Endothelial cell of hepatic sinusoid (primary cell): ENCODE data around the gene RABGAP1L.
"Not testable (repeated sequence)": the region's sequence is repeated elsewhere in the genome, so short reads cannot be mapped to it uniquely, and the experiment has no call there.

Experiments
- in situ Hi-C: cut with HindIII; loops from 2 replicates; pipeline ENCODE4 v1.10.0; 2017; ENCODE audit warnings: low sequenced_read_pairs

The RABGAP1L gene

DNA sequence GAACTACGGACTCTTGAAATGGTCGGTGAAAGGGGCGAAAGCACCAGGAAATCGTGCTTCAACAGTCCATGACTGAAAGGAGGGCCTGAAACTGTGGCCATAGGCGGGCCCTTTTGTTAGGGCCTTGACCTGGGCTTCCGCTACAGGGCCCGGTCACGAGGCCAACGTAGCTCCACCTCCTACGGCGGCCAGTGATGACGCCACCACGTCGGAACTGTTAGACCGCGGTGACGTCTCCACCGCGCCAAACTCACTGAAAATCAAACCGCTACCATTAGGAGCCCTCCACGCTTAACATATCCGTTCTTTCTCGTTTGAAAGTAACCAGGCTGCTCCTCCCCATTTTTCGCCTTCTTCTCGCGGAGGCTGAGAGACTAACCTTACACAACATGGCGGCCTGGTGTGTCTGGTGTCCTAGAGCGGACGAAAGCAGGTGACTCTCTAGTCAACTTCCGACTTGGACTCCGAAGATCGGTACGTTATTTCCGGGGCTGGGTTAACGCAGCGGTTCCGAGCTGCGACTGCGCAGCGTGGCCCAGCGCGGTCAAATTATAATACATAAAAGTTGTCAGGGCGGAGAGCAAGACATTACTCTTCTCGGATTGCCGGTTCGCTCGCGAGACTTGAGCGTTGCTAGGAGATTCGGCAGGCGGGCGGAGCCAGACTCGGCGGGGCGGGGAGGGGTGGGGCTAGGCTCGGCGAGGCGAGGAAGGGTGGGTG, 840.1 kb downstream of the RABGAP1L start:
- in situ Hi-C loops = loop anchor here (25.0 kb wide), 1 partner anchor 212 kb away; no protein-coding TSS in a partner anchor

DNA sequence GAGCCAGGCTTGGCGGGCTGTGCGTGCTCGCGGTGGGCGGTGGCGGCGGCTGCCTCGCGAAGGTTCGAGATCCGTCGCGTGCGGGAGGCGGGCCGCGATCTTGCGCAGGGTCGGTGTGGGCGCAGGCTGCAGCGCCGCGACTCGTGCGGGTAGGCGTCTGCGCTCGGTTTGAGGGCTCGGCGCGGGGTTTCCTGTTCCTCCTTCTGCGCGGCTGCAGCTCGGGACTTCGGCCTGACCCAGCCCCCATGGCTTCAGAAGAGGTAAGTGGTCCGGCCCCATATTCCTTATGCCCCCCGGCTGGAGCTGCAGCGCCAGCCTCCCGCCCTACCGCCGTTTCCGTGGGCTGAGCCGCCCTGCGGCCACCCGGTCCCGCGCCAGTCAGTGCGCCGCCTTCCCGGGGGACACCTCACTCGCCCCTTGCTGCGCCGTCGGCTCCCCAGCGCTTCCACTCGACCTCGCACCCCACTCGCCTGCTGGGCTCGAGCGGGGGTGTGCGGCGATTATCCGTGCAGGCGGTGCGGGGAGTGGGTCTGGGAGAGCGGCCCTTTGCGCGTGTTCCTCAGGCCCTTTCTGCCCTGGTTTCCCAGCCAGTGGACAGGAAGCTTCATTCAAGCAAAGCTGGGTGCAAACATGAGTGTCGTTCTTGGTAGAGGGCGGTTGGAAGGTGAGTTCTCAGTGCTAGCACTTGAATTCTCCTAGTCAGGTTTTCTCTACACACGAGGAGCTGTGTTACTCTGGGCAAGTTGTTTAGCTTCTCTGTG, 840.8 kb downstream of the RABGAP1L start, which contains the start of gene CACYBP:
Gene CACYBP (plus strand): TSS at position 12 of the 761 bp plus-strand sequence. CDS start 234 bp downstream, at position 246.
- in situ Hi-C loops = loop anchor here (25.0 kb wide), 1 partner anchor 213 kb away; no protein-coding TSS in a partner anchor

DNA sequence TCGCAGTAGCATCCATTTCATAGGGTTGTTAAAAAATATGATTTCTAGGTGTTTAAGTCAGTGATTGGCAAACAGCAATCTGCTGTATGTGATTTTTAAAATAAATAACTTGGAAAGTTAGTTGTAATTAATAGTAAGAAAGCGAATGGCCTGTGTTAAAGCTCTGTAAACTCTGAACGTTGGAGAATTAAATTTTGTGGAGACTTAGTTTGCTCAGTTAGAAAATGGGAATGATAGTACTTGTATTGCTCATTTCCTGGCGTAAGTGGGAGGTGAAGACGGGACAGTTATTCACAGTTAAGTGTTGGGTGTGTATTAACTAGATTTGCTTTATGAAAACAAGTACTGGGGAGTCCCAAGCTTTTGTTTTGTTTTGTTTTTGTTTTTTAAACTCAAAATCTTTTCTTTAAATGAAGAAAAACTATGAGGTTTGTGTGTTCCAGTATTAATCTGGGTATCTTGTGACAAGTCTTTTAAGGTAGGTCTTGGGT, 841.4 kb downstream of the RABGAP1L start:
- in situ Hi-C loops = no loop called here

DNA sequence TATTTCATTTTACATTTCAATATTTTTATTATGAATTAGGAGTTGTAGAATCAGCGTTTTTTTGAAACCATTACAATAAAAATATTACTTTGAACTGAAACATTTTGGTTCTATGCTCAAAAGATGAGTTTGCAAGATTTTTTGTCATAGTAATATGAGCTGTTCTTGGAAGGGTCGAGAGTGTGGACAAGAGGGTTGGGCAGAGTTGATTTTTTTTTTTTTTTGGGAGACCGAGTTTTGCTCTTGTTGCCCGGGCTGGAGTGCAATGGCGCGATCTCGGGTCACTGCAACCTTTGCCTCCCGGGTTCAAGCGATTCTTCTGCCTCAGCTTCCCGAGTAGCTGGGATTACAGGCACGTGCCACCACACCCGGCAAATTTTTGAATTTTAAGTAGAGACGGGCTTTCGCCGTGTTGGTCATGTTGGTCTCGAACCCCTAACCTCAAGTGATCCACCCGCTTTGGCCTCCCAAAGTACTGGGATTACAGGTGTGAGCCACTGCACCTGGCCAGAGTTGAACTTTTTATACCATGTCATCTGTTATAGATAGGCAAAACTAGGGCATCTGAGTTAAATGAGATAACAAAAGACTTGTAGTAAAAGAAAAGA, 843.7 kb downstream of the RABGAP1L start:
- in situ Hi-C loops = no loop called here

DNA sequence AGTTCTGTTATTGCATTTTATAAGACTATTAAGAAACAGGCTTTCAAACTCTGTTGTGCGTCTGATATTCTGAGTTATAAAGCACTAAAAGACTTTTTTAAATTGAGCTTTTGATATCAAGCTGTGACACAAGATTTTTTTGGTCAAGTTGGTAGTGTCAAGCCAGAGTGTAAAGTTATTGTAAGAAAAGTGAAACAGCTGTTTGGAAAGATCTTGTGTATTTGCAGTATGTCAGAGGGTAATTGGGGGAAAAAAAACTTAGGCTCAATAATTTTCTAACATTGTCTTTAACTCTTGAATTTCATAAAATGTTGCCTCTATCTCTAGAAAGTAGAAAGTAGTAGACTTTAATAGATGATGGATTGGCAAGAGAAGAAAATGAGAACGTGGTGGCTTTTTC, 844.2 kb downstream of the RABGAP1L start:
- in situ Hi-C loops = no loop called here

DNA sequence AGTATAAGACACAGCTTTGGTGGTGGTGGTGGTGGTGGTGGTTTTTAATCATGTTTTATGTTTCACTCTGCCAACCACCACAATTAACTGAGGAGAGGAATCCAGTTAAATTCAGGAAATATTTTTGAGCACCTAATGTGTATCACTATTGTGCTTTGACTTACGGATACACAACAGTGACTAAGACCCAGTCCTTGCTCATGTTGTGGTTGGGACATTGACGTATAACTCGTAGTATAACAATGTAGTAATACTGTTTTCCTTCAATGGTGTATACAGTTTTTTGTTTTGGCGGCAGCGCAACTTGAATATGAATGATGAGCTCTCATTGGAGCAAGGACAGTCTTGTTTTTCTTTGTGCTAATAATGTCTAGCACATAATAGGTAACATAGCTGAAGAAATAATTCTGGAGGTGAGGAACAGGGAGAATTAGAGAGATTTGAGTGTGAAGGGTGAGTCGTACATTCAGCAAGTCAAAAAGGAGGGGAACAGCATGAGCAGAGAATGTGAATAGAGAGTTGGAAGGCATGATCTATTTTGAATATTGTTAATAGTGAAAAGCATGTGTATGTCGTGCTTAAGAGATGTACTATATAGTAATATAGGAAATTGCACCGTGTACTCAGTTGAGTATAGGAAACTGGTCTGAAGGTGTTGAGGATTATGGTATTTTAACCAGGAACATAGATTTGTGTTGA, 845.9 kb downstream of the RABGAP1L start:
- in situ Hi-C loops = no loop called here

DNA sequence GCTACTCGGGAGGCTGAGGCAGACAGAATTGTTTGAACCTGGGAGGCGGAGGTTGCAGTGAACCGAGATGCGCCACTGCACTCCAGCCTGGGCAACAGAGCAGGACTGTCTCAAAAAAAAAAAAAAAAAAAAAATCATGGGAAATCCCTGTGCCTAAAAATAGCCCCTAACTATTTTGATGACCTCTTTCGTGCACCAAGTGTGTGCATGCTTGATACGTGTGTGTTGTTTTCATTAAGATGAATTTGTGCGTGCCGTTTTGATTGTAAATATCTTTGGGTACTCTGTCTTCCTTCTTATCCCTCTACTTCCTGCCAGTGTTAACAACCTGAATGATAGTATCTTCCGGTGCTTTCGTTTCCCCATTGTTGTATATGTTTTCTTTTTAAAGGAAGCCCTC, 850.2 kb downstream of the RABGAP1L start:
- in situ Hi-C loops = no loop called here

DNA sequence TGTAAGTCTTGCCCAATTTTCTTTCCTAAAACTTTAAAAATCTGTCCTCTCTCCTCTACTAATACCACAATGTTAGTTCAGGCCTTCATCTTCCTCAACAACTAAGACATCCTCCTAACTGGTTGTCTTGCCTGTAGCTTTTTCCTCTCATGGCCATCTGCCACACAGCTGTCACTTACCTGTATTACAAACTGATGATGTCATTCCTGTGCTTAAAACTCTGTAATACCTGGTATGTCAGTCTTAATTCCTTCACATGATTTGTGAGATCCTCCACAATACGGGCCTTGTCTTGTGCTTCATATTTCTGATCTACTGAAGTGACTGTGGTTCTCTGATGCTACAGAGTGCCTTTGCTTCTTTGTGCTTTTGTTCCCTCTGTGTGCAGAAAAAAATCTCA, 854.1 kb downstream of the RABGAP1L start:
- in situ Hi-C loops = no loop called here

DNA sequence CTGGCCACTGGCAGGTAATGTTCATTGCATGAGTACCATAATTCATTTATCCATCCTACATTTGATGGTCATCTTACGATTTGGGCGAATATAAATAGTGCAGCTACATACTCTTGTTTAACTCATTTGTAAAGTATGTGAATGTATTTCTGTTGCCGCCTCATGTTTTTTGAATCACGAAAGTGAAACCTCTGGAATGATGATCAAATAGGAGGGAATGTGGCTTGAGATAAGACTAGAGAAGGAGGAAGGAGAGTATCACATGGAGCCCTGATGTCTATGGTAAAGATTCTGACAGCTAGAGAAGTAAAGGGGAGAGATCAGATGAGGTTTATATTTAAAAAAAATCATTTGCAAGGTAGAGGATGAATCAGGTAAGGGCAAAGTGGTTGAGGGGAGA, 855.9 kb downstream of the RABGAP1L start:
- in situ Hi-C loops = no loop called here

DNA sequence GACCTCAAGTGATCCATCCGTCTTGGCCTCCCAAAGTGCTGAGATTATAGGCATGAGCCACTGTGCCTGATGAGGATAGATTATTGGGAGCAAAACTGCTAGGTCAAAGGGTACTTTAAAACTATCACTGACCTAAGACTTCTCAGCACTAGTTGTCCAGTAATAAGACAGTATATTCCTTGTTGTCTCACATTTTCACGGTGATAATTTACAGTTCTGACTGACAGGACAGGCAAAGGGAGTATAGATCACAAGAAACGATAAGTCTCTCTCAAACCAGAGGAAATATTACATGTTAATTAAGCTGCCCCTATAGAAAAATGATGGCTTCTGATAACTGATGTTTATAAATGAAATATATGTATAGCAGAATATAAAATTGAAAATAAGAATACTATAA, 860.2 kb downstream of the RABGAP1L start:
- in situ Hi-C loops = no loop called here

DNA sequence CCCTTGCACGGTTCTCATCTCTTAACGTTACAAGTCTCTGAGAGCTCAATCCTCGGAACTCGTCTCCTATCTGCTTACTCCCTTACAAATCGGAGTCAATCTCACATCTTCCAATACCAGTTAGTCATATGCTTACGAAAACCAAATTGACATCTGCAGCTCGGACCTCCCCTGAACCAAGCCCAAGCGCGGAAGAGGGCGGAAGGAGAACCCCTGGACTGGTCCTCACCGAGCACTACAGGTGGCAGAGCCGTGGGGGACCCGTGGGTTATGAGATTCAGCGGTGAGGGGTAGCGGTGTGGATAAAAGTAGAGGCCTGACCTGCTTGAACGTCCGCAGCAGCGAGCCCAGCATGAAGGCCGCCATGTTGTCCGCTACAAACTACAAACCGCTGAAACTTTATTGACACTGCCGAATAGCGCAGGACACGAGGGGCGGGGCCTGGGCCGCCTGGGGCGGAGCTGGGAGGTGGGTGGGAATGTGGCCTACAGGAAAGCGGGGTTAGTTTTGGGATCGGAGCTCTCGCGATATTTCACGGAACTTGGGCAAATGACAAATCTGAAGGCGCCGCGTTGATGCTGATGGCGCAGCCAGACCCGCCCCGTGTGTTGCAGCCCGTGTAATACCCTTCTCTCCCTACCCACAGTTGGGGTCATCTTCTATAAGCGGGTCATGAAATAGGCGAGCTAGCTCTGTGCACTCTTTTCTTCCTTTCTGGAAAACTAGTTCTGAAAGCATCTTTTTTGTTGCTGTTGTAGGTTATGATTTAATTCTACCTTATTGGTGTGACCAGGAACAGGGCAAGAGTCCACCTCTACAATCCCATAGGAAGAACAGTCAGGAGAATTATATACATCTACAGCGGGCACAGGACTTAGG, 864.0 kb downstream of the RABGAP1L start, which contains the start of gene MRPS14:
Gene MRPS14 (minus strand): TSS at position 383 of the 879 bp plus-strand sequence. CDS start 17 bp downstream, at position 366.
- in situ Hi-C loops = no loop called here

DNA sequence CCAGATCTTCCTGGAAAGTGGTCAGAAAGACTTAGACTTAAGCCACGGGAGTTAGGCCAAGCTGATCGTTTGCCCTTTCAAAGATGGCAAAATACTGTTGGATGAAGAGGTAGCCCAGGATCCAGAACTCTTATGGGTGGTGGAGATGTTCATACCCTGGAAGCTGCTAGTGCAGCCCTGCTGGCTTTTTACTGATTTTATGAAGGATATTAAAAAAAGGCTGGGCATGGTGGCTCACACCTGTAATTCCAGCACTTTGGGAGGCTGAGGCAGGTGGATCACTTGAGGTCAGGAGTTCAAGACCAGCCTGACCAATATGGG, 864.6 kb downstream of the RABGAP1L start:
- in situ Hi-C loops = not testable (repeated sequence)

DNA sequence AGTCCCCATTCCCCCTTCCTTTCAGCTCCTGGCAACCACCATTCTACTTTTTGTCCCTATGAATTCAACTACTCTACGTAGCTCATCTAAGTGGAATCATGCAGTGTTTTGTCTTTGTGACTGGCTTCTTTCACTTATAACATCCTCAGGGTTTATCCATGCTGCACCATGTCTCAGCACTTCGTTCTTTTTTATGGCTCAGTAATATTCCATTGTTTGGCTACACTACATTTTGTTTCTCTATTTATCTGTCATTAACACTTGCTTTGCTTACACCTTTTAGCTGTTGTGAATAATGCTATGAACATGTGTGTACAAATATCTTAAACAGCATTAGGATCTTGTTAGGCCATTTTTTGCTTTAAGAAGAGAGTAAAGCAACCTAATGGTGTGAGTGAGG, 865.5 kb downstream of the RABGAP1L start:
- in situ Hi-C loops = no loop called here

DNA sequence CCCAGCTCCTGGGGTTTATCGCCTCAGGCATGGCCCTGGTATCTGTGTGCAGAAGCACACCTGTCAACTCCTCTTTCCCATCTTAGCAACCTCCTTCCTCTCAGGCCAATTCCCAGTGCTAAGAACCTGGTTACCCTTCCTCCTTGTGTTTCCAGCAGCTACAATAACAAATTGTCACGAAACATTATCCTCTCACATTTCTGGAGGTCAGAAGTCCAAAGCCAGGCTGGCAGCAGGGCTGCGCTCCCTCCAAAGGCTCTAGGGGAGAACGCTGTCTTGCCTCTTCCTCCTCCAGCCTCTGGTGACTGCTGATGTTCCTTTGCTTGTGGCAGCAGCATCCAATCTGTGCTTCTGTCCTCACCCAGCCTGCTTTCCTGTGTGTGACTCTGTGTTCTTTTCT, 874.6 kb downstream of the RABGAP1L start:
- in situ Hi-C loops = no loop called here

DNA sequence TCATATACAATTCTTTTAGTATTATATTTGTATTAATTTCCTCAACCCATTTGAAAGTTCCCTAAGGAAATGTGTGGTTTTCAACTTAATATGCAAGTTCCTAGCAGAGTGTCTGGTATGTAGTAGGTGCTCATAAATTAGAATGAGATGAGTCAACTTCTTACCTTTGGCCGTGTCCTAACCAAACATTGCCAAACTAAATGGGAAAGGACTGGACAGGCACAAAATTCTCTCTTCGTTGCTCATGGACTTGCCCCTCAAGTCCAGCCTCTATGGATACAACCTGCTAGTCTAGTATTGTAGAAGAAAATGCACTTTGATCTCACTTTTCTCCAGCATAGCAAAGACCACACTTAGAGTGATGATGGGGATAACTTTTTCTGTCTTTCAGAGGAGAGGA, 875.5 kb downstream of the RABGAP1L start:
- in situ Hi-C loops = no loop called here

DNA sequence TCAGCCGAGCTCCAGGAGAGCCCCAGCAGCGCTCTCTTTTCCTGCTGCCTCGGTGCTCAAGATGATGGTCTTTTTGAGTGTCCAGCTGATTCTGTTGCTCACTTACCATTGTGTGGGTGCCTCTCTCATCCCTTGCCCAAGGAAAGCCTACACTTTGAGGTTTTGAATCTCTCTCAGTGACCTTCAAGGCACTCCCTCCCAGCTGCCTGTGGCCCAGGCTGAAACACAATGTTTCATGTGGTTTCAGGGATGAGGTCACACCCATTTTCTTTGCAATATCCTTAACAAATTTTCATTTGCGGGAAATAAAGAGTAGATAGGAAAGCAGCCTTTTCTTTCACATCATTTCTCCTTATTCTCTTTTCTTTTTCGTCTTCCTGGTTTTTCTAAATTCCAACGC, 876.5 kb downstream of the RABGAP1L start:
- in situ Hi-C loops = no loop called here

DNA sequence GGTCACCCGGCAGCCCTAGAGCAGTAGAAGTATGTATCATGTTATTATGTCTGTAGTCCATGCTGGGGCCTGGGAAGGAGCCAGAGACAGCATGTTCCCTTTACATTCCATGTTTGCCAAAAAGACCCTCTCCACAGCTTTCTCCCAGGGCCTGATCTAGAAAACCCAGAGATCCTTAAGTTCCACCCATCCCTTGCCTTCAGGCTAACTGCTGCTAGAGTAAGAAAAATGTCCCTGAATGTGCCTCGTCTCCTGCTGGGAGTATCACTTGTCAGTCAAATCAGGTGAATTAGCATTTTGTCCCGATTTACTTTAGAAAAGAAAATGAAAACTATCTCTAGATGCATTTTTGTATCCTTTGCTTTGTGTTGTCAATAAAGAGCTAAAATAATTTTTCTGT, 877.2 kb downstream of the RABGAP1L start:
- in situ Hi-C loops = no loop called here

DNA sequence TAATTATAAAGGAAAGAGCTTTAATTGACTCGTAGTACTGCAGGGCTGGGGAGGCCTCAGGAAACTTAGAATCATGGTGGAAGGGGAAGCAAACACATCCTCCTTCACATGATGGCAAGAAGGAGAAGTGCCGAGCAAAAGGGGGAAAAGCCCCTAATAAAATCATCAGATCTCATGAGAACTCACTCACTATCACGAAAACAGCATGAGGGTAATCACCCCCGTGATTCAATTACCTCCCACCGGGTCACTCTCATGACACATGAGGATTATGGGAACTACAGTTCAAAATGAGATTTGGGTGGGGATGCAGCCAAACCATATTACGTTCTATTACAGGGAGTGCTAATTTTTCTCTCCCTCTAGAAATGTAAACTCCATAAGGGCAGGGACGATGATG, 878.1 kb downstream of the RABGAP1L start:
- in situ Hi-C loops = no loop called here

DNA sequence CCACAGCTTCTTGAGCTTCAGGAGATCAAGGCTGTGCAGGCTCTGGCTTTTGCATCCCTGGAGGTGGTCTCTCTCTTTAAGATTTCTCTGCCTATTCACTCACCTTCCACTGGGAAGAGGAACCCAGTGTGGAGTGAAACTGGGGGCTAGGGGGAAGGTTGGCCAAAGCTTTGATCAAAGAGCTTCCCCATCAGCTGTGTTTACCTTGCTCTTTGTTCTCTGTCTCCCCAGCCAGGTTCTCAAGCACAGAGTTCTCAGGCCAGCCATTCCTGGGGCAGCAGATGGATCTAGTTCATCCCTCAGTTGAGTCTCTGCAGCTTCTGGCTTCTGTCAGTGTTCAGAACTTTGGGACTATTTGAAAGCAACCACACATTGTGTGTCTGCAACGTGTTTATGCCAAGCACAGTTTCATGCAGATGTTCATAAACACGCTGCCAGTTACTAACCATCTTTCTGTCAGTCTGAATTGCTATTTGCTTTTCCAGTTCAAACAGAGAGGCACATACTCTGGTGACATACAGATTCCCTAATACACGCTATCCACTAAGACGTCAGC, 881.1 kb downstream of the RABGAP1L start:
- in situ Hi-C loops = no loop called here

DNA sequence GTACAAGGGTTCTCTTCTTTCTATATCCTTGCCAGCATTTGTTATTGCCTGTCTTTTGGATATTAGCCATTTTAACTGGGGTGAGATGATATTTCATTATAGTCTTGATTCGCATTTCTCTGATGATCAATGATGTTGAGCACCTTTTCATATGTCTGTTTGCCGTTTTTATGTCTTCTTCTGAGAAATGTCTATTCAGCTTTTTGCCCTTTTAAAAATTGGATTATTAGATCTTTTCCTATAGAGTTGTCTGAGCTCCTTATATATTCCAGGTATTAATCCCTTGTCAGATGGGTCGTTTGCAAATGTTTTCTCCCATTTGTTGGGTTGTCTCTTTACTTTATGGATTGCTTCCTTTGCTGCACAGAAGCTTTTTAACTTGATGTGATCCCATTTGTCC, 883.3 kb downstream of the RABGAP1L start:
- in situ Hi-C loops = no loop called here
